Astrocyte of the cerebellum (primary cell): ENCODE data around the gene PTPRJ.

Source experiments
- DNase-seq: peaks from one replicate; pipeline ENCODE4 v3.0.0-alpha.2; 2011; ENCODE audit warnings: low read depth
- H3K4me3 ChIP-seq: 2 replicates; pipeline ENCODE4 v1.5.1; 2011; ENCODE audit warnings: mild to moderate bottlenecking, low read depth, low read length, moderate library complexity
- in situ Hi-C: cut with HindIII; loops from 2 replicates; pipeline ENCODE4 v1.10.0; 2017; ENCODE audit warnings: low sequenced_read_pairs
- TF ChIP-seq, protein P1 (sequence below): IDR thresholded peaks from 2 replicates; pipeline ENCODE4 v1.5.1; 2012; ENCODE audit warnings: low read length, low read depth, moderate library complexity, mild to moderate bottlenecking; ENCODE audit errors: missing control alignments

PTPRJ gene

GRCh38 chr11:47981667-47982404 is 1.5 kb downstream of the PTPRJ start:
- TF ChIP-seq, protein P1, sequence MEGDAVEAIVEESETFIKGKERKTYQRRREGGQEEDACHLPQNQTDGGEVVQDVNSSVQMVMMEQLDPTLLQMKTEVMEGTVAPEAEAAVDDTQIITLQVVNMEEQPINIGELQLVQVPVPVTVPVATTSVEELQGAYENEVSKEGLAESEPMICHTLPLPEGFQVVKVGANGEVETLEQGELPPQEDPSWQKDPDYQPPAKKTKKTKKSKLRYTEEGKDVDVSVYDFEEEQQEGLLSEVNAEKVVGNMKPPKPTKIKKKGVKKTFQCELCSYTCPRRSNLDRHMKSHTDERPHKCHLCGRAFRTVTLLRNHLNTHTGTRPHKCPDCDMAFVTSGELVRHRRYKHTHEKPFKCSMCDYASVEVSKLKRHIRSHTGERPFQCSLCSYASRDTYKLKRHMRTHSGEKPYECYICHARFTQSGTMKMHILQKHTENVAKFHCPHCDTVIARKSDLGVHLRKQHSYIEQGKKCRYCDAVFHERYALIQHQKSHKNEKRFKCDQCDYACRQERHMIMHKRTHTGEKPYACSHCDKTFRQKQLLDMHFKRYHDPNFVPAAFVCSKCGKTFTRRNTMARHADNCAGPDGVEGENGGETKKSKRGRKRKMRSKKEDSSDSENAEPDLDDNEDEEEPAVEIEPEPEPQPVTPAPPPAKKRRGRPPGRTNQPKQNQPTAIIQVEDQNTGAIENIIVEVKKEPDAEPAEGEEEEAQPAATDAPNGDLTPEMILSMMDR, result no peak
- DNase-seq, result no peak
- peak overlapping the region; percentile 77 for H3K4me3 ChIP-seq
- in situ Hi-C loops, result loop anchor here (5.0 kb wide), 1 partner anchor 65 kb away; no protein-coding TSS in a partner anchor

DNA sequence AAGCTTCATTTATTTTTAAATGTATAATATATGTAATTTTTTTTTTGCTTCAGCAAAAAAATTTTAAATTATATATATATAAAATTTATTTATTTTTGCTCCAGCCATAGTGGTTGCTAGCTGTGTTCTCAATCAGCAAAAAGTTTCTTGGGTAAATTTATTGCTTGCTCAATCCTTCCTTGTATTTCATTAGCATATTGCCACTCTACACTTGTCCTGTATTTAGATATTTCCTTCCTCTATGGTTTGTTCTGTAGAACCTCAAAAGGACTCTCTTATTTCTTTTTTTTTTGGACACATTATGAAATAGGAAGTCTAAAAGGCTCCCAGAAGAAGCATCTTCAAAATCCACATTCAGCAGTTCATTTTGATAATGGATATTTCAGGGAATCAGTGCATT is 2.3 kb downstream of the PTPRJ start:
- no peak for DNase-seq
- in situ Hi-C loops, result loop anchor here (5.0 kb wide), 1 partner anchor 65 kb away; no protein-coding TSS in a partner anchor
- peak overlapping the region; percentile 77 for H3K4me3 ChIP-seq
- TF ChIP-seq, protein P1, result no peak

- in situ Hi-C loops, result loop anchor here (5.0 kb wide), 1 partner anchor 64 kb away; no protein-coding TSS in a partner anchor
- DNase-seq, result no peak
- H3K4me3 ChIP-seq, result peak overlapping the region; percentile 13
- TF ChIP-seq, protein P1, result no peak
Observed at GRCh38 chr11:47983464-47984397, 3.4 kb downstream of the PTPRJ start.

- TF ChIP-seq, protein P1, result no peak
- DNase-seq, result no peak
- H3K4me3 ChIP-seq, result no peak overlapping the region
- in situ Hi-C loops, result no loop called here
Observed at GRCh38 chr11:47986219-47986618, 5.9 kb downstream of the PTPRJ start.

- in situ Hi-C loops, result no loop called here
- DNase-seq, result no peak
- TF ChIP-seq, protein P1, result no peak
- H3K4me3 ChIP-seq, result no peak overlapping the region
Observed at GRCh38 chr11:47986742-47987141, 6.4 kb downstream of the PTPRJ start.

GRCh38 chr11:47987310-47987709 is 7.0 kb downstream of the PTPRJ start:
- H3K4me3 ChIP-seq, result no peak overlapping the region
- TF ChIP-seq, protein P1, result no peak
- DNase-seq, result no peak
- in situ Hi-C loops, result no loop called here
